HuH-7.5 (cell line): ENCODE results near the gene PARM1.

Experiments used
- DNase-seq: peaks from one replicate; pipeline ENCODE4 v3.0.0; 2011; ENCODE audit warnings: low spot score

PARM1 gene

DNA sequence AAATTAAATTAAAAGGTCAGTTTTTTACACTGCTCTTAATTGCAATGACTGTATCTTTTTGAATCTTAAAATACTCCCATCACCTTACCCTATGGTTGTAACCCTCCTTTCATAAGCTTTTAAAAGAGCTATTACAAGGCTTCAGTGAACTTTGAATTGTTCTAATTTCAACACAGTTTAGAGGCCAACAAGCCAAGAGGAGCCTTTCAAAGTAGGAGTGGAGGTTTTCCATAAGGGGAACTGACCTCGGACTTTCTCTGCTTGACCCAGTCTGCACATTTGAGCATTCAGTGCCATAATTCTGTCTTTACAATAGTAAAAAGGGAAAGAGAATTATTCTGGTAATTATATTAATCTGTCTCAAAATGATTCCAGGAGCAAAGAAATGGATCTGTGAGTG, 98.9 kb downstream of the PARM1 start:
- DNase-seq, result no peak

DNA sequence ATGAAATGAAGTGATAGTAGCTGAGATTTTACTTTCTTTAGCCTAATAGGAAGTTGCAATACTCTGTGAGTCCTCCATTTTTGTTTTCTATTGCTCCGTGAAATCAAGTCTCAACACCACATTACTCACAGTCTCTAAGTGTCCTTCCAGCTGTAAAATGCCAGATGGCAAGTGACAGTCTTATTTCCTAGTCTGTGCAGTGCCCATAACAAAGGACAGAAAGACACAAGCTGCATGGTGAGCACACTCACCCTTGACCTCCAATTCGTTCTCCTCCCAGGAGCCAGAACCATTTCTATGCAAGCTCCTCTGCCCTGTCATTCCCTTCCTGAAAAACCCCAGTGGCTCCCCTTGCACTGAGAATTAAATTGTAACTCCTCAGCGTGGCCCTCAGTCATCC, 101.6 kb downstream of the PARM1 start:
- no peak for DNase-seq

DNA sequence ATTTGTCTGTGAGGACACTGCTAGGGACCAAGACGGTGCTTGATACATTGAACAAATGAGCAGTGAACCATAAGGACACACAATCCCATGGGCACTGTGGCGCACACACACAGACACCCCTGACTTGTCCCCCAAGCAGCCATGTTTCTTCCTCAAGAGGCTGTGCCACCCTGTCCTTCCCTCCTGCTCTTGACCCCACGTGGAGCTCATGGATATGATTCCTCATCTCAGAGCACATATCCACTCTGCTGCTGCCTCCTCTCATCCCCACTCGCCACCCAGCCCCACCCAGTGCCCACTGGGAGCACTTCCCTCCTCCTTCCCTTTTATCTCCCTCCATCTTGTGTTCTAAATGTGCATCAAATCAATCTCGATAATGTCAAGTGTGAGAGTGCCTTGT, 102.4 kb downstream of the PARM1 start:
- DNase-seq, result no peak

DNA sequence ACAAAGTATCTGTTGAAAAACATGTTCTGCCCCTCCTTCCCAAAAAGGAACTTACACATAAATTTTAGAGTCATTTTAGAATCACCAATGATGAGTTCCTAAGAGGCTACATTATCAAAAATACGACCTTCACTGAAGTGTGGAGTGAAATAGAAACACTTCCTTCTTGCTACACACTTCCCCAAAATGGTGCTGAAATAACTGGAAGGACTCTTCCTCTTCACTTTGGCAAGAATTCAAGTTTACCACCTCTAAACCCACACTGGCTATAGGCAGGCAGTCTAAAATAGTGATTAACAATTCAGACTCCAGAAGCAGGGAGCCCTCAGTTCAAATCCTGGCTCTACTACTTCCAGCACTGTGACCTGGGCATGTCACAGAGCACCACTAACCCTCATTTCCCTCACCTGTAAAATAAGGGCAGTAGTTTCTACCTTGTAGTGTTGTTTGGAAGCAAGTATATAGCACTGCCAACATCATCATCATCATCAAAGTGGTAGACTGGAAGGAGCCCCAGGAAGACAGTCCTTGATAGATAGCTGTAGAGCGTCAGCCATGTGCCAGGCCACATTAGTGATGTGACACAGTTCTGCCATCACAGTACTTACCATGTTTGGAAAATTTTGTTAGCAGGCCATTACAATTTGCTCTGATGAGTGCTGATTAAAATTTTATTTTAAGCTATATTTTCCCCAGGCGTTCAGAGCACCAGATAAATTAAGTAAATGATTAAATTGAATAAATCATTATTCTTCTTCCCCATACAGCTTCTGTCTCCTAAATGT, 103.3 kb downstream of the PARM1 start:
- no peak for DNase-seq

DNA sequence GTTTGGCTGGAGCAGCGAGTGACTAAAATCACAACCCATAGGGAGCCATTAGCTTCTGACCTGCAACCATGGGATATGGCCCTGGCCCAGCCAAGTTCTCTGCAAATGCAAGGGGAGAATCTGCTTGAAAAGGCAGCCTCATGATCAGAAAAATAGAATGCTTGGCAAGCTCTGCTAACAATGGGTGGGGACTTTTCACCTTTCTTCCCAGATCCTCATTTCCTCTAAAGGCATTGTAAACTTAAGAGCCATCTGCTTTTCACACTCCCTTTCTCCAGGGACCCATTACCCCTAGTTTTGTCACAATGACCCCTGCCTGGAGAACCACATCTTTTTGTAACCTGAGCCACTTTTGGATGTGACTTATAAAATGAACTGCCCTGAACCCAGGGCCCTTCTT, 104.3 kb downstream of the PARM1 start:
- DNase-seq, result no peak

DNA sequence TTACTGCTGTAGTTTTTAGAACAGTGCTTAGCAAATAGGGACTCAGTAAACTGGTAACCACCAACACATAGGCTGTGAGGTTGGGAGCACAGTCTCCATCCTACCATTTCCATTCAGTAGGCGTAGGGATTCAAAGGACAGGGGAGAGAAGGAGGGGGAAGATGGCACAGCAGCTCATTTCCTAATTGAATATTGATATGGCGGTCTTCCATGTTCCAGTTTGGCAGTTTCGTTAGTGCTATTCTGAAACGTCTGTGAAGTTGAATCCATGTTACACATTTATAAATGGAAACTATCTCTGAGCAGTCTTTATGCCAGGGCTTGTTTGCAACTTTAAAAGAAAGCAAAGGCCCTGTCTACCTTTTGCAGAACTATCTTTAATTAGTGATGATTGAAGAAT, 105.5 kb downstream of the PARM1 start:
- DNase-seq, result no peak

DNA sequence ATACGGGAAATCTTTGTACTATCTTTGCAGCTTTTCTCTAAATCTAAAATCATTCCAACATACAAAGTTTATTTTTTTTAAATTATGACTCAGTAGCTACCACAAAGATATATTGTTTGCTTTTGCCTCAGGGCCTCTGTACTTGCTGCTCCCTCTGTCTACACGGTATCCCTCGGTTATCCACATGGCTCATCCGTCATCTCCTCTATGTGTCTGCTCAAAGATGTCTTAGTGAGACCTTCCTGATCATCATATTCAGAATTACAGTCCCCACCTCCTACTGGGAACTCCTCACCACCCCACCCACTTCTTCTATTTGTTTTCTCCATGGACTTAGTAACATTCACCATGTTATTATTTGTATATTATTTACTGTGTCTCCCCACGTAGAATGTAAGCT, 107.8 kb downstream of the PARM1 start:
- no peak for DNase-seq

DNA sequence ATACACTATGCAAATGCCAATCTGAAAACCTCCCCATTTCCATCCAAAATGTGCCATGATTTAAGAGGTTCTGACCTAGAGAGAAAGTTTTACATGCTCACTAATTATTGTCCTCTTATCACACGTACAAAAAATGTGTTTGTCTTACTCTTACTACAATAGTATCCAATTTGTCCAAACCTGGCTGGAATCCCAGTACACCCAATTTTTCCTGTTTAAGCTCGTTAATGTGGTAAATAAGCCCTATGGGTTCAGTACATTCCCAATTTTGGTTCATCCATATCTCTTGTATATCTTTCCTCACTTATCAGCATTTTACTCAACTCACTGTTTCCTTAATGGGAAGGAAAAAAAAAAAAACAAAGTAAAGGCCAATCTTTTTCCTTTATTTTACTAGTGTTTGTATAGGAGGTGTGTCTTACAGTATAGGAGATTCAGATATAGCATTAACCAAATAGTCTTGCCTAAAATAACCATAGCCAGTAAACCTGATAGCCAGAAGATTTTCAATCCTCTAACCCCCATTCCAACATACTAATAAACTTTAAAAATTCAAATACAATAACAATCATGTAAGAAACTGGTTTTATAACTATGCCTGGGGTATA, 109.8 kb downstream of the PARM1 start:
- no peak for DNase-seq

DNA sequence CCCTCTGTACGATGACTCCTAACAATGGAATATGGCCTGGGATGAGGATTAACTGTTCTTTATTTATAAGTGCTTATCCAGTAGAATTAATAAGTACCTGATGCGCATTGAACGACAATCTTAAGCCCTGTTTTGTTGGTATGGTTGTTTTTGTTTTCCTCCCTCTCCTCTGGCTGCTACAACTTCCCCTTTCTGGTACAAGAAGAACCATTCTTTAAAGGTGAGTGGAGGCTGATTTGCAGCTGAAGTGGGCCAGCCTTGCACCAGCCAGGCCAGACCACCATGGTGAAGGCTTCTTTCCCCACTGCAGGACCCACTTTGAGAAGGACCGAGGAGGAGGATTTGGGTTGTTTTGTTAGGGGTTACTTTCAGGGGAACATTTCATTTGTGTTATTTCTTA, 113.3 kb downstream of the PARM1 start:
- DNase-seq, result no peak

DNA sequence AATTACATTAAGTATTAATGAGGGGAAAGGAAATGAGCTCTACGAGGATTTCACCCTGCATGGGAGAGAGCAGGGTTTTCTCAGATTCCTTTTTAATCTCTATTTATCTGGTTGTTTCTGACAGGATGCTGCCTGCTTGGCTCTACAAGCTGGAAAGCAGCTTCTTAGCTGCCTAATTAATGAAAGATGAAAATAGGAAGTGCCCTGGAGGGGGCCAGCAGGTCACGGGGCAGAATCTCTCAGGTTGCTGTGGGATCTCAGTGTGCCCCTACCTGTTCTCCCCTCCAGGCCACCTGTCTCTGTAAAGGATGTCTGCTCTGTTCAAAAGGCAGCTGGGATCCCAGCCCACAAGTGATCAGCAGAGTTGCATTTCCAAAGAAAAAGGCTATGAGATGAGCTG, 113.7 kb downstream of the PARM1 start:
- DNase-seq, result no peak

DNA sequence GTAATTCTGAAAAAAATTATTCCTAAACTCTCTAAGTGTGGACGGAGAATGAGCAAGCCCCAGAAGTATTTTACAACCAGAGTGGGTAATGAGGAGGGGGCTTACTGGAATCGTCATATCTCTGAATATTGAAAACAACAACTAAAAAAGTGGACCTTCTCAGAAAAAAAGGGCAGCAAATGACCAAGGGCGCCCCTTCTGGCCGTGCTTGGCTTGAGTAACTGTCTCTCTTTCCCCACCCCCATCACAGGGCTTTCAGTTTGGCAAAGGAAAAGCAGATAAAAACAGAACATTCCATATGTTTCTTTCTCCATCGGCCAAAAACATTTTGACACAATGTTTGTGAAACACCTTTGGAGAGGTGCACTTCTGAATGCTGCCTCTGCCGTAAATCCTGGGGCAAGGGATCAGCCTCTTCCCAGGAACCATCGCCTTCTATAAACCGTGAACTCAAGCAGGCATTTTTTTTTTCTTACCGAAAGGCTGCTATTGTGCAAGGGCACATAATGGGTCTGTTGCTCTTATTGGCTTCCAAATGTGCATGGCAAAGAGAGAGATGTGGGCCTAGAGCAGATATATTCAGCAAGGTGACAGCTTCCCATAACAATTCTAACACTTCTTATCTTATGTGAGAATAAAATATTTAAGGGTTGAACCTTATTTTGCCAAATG, 115.4 kb downstream of the PARM1 start:
- no peak for DNase-seq

DNA sequence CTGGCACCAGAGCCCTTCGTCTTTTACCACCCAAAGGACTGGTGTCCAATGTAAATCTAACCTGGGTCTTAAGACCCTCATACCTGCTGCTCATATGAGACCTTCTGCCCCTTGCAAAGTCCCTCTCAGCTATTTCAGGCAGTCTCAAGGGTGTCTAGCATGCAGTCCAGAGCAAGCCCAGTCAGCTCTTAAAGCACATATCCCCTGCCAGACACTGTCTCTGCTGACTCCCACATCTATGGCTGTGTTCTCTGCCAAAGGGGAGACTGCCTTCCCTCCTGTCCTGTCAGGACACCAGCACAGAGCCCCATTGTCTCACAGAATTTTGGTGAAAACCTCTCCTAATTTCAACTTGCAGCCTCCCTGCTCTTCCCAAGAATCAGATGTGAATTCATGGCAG, 118.5 kb downstream of the PARM1 start:
- no peak for DNase-seq

DNA sequence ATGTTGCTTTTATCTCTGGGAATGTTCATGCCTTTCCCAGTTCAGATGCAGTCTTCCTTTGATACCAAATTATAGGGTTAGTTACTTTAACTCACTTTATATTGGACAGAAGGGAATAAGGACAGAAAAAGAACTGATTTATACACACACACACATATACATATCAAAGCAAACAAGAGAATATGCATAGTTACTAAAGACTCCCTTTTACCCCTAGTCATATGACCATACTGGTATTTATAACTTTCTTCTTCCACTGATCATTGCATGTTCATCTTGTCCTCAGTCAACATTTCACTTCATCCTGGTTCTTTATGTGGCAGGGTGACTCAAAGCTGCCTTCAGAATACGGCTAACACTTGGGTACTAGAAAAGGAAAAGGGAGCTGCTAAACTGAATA, 120.4 kb downstream of the PARM1 start:
- no peak for DNase-seq

DNA sequence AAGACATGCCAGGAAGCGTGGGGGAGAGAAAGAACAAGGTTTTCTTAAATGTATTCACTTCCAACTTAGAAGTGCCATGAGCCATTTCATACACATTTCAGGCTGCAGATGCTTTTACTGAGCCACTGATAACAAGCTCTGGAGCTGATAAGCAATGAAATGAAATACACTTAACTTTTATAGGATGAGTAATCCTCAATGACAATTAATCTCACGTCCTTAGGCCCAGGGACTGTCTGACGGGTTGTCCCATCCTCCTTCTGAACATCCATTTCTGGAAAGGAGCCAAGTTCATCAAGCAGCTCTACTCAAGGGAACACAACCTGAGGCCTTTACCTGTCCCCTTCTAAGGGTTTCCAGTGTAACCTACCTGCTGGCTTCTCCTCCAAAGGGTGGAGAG, 121.2 kb downstream of the PARM1 start:
- no peak for DNase-seq

DNA sequence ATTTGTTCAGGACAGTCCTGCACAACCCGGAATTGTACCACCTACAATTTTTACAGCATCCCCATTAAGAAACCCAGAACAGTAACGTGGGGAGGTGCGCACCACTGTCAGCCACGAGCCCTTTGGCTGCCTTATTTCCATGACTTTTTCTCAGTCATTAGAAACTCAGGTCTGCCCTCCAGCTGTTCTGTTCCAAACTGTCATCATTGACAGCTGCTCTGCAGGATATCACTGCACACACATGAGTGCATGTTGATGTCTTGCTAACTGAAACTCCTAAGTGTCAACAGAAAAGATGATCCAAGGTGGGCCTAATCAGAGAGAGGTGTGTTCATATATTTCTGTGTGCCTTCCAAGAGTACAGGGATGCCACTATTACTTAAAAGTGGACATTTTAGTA, 123.4 kb downstream of the PARM1 start:
- no peak for DNase-seq

DNA sequence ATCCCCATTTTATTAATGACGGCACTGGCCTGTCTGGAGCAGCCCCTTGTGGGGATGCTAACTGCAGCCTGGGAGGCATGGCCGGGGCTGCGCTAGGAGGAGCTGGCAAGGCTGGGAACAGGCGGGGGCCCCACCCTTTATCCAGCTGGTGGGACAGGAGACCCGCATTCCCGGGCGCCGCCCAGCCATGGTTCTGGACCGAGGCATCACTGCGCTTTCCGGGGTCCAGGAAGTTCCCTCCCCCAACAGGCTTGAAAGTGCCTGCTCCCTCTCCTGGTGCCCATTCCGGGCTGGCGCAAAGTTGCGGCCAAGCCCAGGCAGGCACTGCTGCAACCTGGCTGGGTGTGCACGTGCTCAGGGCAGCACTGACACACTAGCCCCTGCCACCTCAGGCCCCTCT, 124.5 kb downstream of the PARM1 start:
- DNase-seq, result no peak

DNA sequence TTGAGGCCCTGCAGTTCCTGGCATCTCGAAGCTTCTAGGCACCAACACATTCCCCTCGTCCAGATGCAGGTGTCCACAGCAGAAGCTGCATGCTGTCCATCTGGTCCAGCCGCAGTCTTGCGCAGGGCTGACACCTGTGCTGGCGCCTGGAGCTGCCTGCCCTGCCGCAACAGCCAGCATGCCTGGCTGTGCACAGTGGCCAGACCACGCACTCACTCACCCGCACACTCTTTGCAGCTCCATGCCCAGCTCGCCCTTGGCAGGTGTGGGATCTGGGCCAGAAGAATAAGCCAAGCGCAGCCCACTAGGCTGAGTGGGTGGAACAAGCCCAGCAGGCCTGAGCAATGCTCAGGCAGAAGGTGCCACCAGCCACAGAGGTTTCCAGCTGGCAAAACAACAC, 125.6 kb downstream of the PARM1 start:
- DNase-seq, result no peak

DNA sequence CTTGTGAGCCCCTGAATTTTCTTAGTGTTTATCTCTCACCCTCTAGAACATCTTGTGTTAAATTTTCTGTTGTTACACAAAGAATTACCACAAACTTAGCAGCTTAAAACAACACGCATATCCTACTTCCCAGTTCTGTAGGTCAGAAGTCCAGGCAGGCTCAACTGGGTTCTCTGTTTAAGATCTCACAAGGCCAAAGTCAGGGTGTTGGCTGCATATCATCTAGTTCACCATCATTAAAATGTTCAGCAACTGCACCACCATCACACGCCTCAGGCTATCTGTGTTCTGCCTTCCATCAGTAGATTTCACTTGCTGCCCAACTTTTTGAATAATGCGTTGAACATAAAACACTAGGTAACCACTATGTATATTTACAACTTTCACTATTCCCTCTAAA, 130.5 kb downstream of the PARM1 start:
- DNase-seq, result no peak

DNA sequence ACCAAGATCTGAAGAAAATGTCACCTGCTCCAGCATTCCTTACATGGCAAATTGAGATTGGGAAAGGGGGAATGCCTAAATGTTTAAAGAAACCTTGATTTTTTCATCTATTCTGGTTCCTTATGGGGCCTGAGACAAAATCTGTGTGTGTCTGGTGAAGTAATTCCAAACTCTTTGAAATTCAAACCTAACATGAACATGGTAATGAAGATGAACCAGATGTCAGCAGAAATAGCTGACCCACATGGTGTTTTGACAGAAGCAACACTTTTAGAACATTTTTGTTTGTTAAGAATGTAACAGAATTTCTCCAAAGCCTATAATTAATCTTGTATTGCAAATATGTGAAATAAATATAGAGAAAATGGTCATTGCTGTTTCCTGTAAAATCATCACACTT, 133.0 kb downstream of the PARM1 start:
- no peak for DNase-seq

DNA sequence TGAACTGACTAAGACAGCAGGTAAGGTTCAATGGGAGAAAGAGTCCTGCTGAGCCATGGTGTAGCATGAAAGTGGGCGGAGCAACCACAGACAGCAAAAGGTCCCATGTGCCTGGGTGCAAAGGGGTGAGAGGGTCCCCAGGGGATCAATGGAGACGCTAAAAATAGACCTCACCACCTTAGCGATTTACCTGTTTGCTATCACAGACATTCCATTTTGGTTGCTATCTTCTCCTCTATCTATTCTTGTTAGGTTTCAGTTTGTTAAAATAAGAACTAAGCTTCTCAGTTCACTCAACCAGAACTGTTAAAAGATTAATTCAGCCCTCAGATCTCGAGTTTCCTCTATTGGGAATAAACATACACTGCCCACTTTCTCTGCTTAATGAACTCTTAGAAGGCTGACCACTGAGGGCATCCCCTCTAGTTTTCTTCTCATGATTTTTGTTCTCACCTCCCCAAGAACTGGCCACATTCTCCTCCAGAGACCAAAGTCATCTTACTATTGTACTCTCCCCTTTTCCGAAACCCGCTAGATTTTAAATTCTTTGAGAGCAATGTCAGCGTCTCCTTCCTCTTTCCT, 136.7 kb downstream of the PARM1 start:
- no peak for DNase-seq

DNA sequence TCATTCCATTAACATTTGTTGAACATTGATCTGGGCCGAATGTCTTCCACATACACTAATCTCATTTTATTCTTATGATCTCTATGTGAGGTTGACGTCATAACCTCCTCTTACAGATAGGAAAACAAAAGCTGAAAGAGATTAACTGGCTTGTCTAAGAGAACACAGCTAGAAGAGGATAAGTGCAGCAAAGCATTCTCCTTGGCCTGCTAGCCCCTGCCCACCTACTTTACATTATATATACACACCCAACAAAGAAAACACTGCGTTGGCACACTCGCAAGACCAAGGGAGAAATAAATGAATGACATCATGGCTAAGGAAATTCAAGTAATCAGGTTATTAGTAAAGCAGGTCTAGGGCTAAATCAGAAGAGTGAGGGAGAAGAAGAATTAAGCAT, 138.4 kb downstream of the PARM1 start:
- no peak for DNase-seq

DNA sequence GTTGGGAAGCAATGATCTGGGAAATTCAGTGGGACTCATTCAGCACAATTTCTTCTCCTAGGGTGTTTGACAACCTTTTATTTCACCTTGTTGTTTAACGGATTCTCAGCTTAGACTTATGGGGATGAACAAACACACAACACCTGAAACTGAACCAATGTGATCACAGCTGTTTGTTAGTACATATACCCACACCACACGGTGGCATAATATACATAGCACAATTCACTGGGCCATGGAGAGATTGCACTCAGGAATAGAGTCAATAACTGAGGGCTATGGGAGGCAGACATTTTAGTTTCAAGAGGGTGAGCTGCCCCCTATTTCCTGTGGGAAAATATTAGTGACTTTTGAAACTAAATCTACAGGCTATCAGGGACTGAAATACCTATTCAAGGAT, 148.0 kb downstream of the PARM1 start:
- no peak for DNase-seq

DNA sequence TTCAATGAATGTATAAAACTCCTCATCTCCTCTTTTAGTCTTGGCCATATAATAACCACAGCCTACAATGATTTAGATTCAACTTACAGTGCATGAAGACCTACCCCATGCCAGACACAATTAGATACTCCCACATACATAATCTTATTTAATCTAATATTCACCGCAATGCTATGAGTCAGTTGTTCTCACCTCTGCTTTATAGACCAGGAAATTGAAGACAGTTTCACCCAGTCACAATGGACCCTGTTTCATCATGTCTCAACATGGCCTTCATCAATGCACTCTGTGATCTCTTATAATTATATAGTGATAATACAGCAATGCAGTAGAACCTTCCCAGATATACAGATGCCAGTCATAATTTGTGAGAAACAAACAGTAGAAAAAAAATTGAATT, 148.6 kb downstream of the PARM1 start:
- no peak for DNase-seq
